HG03442 (cell line): Measurements from ENCODE around the gene GRIA3.

ENCODE experiments used
- ATAC-seq: cut with Tn5 transposase; IDR thresholded peaks from one replicate; pipeline ENCODE4 v1.9.1; 2021; ENCODE audit warnings: mild to moderate bottlenecking, moderate library complexity; ENCODE audit not compliant: unreplicated experiment

GRIA3 gene

GRCh38 chrX:123190096-123190495 lies 6.0 kb downstream of the GRIA3 start:
- ATAC-seq = no peak

DNA sequence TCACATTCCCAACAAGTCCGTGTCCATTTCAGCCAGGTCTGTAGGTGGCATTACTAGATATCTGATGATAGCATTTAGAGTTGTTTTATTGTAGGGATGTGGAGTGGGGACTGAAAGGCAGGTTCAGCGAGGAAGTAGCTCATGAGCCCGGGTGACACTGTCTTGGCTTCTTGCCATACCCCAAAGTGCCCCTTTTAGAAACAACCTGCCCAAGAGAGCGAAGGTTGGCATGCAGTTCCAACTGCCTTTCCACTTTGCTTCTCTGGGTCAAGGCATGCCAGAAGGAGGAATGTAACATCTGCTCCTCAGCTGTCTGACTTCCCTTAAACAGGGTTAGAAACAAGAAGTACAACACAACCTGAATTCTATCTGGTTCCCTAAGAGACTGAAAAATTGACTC lies 9.0 kb downstream of the GRIA3 start:
- ATAC-seq = no peak

DNA sequence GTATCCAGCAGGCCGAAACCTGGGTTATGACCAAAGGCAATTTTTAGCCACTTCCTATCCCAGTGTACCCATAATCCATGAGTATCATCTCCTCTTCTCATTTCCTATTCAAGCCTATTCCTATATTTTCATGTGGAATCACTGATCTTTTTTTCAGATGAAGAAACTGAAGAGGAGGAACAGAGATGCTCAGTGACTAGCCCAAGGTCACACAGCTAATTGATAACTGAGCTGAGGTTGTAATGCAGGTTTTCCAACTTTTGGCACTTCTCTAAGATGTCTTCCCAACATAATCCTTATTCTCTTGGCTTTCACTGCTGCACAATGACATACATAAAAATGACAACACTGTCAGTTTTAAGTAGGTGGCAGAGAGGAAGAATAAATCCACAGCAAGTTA lies 15.3 kb downstream of the GRIA3 start:
- ATAC-seq = no peak

DNA sequence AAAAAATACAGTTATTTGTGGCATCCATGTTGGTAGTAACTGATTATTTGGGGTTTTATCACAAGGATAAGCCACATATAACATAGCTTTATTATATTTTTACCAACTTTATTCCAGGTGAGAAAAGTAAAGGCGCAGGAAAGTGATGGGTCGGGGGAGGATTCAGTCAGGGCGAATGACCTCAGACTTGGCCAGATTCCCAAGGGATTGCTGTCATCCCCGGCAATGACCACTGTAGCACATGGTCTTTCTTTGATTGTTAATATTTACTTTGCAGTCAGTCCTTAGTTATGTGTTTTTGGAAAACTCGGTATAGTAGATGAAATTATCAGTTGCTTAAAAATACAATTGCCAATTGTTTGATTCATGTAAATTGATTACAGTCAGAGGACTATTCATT lies 17.6 kb downstream of the GRIA3 start:
- ATAC-seq = no peak

DNA sequence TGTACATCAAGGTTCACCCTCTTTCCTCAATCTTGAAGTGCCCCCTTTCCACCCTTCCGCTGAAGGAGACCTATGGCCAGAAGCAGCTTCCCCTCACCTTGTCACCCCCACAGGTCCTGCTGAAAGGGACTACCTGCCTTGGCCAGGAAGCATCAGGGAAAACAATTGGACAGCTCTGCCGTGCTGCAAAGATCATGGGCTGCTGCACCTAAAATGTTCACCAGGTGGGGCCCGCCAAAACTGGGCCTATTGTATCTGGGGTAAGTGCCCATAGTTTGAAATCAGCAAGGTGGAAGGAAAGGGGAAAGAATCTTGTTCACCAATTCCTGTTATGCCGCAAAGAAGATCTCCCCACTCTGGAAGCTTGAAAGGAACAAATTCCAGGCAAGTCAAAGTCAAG lies 18.4 kb downstream of the GRIA3 start:
- no peak for ATAC-seq

GRCh38 chrX:123203772-123204171 lies 19.7 kb downstream of the GRIA3 start:
- no peak for ATAC-seq

- no peak for ATAC-seq
Observed at GRCh38 chrX:123206176-123206575, 22.1 kb downstream of the GRIA3 start.

DNA sequence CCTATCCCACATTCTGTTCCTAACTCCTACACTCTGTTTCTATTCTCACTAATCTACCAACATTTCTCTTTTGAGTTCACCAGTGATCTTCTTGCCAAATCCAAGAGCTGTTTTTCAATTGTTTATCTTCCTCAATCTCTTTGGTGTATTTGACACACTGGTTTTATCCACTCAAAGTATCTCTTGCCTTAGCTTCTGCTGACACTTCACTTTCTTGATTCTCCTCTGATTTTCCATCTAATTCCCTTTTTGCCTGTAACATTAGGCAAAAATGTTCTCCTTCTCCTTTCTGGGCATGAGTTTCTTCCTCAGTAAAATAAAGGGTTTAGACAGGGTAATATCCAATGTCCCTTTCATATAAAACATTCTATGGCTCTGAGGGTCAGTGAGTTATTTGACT lies 26.2 kb downstream of the GRIA3 start:
- ATAC-seq = no peak

- no peak for ATAC-seq
Observed at GRCh38 chrX:123215397-123216089, 31.5 kb downstream of the GRIA3 start.

DNA sequence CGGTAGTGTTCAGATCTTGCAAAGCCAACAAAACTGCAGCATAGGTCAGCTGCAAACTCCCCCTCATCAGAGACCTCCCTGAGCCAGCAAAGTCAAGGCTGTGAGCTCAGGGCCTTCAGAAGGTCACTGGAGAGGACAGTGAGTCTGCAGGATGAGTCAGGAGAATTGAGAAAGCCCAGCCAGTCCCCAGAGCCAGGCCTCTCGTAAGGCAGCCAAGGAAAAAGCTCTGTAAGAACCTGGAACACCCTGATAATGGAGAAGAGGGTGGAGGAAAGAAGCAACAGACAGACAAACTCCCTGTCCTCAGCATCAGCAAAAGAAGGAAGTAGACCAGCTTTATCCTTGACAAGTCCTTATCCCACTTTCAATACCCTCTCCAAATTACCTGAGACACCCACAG lies 33.0 kb downstream of the GRIA3 start:
- ATAC-seq = no peak

- no peak for ATAC-seq
Observed at GRCh38 chrX:123217728-123218127, 33.6 kb downstream of the GRIA3 start.

DNA sequence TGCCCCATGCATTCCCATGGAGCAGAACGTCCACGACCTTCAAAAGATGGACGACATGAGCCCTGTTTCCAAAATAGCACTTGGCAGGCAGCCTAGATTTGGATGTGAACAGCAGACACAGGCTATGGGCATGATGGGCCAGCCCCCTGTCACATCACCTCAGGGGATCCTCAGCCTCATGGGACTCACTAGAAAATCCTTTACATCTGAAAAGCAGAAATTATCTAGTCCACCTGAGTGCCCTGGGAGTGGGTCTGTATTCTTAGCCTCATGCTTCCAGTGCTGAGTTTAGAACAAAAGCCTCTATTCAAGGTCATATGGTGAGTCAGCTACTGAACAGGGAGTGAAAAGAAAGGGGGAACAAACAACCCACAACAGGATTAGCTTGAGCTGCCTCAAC lies 35.8 kb downstream of the GRIA3 start:
- no peak for ATAC-seq

DNA sequence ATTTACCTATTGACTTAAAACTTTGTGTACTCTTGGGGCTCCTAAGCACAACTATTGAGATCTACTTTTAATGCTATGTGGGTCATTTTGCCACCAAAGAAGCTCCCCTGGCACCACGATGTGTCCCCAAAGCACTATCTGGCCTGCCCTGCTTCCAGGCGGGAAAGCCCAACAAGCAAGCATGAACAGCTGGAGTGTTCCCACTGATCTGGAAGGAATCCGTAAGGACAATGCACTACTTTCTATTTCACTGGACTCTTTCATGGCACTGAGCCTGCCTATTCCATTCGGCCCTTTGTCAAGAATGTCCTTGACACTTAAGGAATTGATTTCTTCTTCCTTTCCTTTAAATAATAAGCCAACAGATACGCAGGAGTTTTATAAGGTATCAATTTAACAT lies 38.8 kb downstream of the GRIA3 start:
- no peak for ATAC-seq

GRCh38 chrX:123223409-123223808 lies 39.3 kb downstream of the GRIA3 start:
- peak; percentile 35 for ATAC-seq

- peak; percentile 97 for ATAC-seq
Observed at GRCh38 chrX:123223859-123224258, 39.8 kb downstream of the GRIA3 start.

DNA sequence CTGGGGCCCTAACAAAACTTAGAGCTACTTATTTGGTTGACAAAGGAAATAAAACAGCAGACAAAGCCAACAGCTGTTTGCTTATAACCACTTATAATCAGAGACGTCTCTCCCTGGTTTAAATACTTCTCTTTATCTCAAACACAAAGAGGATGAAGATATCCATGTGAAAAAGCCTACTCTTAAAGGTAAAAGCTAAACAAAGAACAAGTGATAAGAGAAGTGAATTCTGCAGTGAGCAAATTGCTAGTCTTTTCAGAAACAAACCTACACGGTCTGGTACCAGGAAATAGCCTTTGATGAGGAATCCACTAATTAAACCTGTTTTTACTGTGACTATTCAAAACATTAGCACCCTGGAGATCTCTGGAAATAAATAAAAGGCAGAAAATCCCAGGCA lies 46.7 kb downstream of the GRIA3 start:
- ATAC-seq = no peak

DNA sequence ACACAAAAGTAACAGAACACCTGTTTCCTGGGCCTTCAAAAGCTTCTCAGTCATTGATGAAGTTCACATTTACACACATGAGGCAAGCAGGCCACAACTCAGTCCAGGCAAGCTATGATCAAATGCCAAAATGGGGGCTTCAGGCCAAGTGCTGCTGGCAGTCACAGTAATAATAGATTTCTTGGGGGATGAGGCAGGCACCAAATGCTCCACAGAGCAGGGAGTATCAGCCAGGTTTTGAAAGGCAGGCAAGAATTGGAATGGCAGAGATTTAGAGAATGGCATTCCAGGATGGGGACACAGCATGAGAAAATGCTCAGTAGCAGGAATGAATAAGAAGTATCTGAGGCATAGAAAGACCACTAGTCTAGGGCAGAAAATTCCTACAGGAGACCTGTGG lies 52.8 kb downstream of the GRIA3 start:
- no peak for ATAC-seq

DNA sequence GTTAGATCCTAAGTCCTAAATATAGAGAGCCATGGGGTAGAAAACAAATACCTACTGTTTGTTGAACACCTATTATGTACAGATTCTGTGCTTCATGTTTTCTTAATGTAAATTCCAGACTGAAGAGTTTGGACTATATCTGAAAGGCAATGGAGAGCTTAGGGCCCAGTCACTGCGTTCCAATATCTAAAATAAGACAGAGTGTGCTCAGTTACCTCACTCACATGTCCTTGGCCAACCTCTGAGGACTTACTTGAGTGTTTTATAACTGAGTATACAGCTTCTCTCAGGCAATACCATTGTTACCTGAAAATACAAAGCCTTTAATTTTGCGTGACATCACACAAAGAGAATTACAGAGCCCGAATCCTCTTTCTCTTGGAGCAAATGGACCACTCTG lies 53.2 kb downstream of the GRIA3 start:
- ATAC-seq = no peak

DNA sequence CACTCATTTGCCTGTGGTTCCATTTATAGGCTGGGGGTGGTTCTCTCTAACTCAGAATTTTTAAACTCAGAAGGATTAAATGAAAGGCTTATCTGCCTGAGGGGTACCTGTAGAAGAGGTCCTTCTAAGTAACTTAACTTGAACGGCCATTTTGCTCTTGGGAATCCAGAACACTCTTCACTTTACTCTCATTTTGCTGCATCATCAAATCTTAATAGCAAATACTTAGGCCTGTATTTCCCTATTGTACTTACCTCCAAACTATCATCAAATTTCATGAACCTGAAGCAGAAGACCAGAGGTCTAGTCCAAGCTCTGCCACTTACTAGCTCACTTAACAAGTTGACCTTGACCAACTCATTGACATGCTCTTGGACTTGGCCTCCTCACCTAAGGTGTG lies 70.4 kb downstream of the GRIA3 start:
- no peak for ATAC-seq

- ATAC-seq = peak; percentile 55
Observed at GRCh38 chrX:123256378-123256777, 72.3 kb downstream of the GRIA3 start.

GRCh38 chrX:123260920-123261418 lies 76.9 kb downstream of the GRIA3 start:
- no peak for ATAC-seq

GRCh38 chrX:123263270-123263669 lies 79.2 kb downstream of the GRIA3 start:
- no peak for ATAC-seq

- no peak for ATAC-seq
Observed at GRCh38 chrX:123263747-123264146, 79.7 kb downstream of the GRIA3 start.
